Erythroblast (primary cell): Measurements from ENCODE around the gene KCTD11.

Experiments used
- GATA1 ChIP-seq: IDR thresholded peaks from 2 replicates; pipeline ENCODE4 v1.6.1; 2011; ENCODE audit warnings: low read depth, mild to moderate bottlenecking, control low read depth, low read length, moderate library complexity
- POLR2A ChIP-seq: IDR thresholded peaks from 2 replicates; pipeline ENCODE4 v1.6.1; 2011; ENCODE audit warnings: mild to moderate bottlenecking, low read length

GRCh38 chr17:7329374-7329996, 22.5 kb upstream of the KCTD11 start:
- TF ChIP-seq POLR2A (peak; percentile 63), GATA1 (no peak)
